Measurements from ENCODE around the gene SAG. TPM values are rescaled to one million over a fixed set of nuclear protein-coding genes. Genes with fewer than 3 reads are reported as not detected.

Gene SAG
- total and polyA plus RNA-seq, 2 experiments from 2014 or later: not detected

DNA sequence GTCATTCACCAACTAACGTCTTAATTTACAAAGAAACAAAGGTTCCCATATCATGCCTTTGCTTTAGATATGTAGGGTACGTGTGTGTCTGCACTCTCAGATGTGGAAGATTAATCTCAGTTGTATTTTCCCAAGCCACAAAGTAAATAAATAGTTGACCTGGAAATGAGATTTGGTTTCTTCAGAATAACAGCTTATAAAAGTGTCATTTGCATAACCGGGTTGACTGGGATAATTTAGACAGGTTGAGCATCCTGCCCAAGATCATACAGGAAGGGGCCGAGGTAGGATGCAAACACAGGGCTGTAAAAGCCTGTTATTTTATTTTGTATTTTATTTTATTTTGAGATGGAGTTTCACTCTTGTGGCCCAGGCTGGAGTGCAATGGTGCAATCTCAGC is 36.7 kb upstream of the SAG start:
- Mint-ChIP-seq H3K27me3 (ENCODE audit: insufficient read depth, low read depth, poor library complexity) (no peaks in the 10 kb centered on the region), H3K9me3 (no peaks in the 10 kb centered on the region), H3K4me1 (no peaks in the 10 kb centered on the region), H3K27ac (no peak overlapping the region), H3K36me3 (ENCODE audit: low read depth) (peaks cover 94% of the 10 kb centered on the region), H3K4me3 (no peak overlapping the region)
- Histone ChIP-seq H3K27ac (ENCODE audit: low read depth) (no peak overlapping the region), H3K79me2 (replicated peaks; ENCODE audit: insufficient read depth) (no peaks in the 10 kb centered on the region; the same call in 1 of the 2 replicates), H4K20me1 (replicated peaks; ENCODE audit: insufficient read depth) (no peaks in the 10 kb centered on the region; the same call in none of the 2 replicates), H3K9me2 (ENCODE audit: insufficient read depth) (no peaks in the 10 kb centered on the region), H3K4me3 (no peak overlapping the region), H3F3A (replicated peaks; ENCODE audit: low read depth) (no peaks in the 10 kb centered on the region), H3K4me1 (ENCODE audit: insufficient read depth) (no peaks in the 10 kb centered on the region), H2AFZ (no peak overlapping the region), H3K4me2 (no peak overlapping the region), H3K36me3 (ENCODE audit: insufficient read depth) (peaks cover 59% of the 10 kb centered on the region), H3K27me3 (ENCODE audit: insufficient read depth) (no peaks in the 10 kb centered on the region)
- no peak for DNase-seq (ENCODE audit: low spot score)
- ATAC-seq: no peak
- no peak for TF ChIP-seq CREB1 (CRISPR knock-in tag; IDR thresholded peaks at IDR 0.05; ENCODE audit: low read depth)
- no peak for TF ChIP-seq ZNF462 (CRISPR knock-in tag; IDR thresholded peaks at IDR 0.05)
- no peak for TF ChIP-seq CTCF (conservative IDR thresholded peaks at IDR 0.05; ENCODE audit: low read depth in 2 of 2)
- TF ChIP-seq NANOG (IDR thresholded peaks at IDR 0.05; ENCODE audit: borderline replicate concordance): no peak
- TF ChIP-seq REST (IDR thresholded peaks at IDR 0.05; ENCODE audit: unreplicated experiment): no peak
- TF ChIP-seq JUNB (IDR thresholded peaks at IDR 0.05; ENCODE audit: unreplicated experiment): no peak
- no peak for TF ChIP-seq EZH2phosphoT487 (IDR thresholded peaks at IDR 0.05; ENCODE audit: unreplicated experiment)
- no peak for TF ChIP-seq ZNF331 (CRISPR knock-in tag; IDR thresholded peaks at IDR 0.05; ENCODE audit: low read depth)
